GM12891 (cell line): ENCODE data around the gene PIWIL1.

ENCODE experiments used
- POLR2A ChIP-seq: IDR thresholded peaks from 2 replicates; pipeline ENCODE4 v1.6.1; 2011; ENCODE audit warnings: low read depth, low read length, control low read depth
- POLR2AphosphoS5 ChIP-seq: IDR thresholded peaks from 2 replicates; pipeline ENCODE4 v1.6.1; 2011; ENCODE audit warnings: low read depth, low read length, control low read depth
- TAF1 ChIP-seq: IDR thresholded peaks from 2 replicates; pipeline ENCODE4 v1.6.1; 2011; ENCODE audit warnings: low read depth, low read length, control low read depth

DNA sequence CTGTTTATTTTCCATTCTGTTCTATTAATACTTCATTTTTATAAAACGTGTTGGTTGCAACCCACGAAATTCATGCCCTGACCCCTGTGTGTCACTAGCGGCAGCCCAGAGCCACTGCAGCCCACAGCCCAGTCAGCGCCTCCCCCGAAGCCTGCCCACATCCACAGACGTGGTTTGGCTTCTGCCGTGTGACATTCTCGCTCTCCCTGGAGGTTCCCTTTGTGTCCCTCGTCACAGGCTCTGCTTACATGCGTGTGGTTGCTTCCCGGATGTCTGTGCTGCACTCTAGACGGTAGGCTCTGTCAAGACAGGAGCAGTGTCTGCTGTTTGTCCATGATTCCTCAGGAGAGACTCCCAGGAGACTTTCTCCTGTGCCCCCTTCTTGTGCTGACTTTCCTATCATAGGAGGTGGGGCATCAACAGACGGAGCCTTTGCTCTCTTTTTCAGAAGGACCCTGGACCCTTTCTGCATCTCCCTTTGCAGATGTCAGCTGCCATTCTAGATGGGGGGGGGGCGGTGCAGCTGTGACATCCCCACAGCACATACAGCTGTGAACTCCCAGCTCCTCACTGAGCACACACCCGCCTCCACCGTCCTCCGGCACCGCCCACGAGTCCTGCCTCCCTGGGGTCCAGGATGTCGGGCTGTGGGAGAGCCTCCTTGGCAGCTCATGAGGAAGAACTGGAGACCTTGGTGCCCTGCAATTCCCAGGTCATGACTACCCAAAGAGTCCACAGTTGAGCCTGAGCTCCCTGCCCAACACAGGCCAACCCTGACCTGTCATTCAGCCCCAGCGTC, 36.8 kb upstream of the PIWIL1 start:
- TF ChIP-seq POLR2A (no peak), TAF1 (no peak), POLR2AphosphoS5 (no peak)
